K562 (cell line): ENCODE data around the gene PCSK5. TPM values are rescaled to one million over a fixed set of nuclear protein-coding genes. Genes with fewer than 3 reads are reported as not detected.

Experiments
- ATAC-seq: fragments of 200-7000 bp; cut with Tn5 transposase; 3 replicates; pipeline ENCODE4 v1.9.1; 2020; ENCODE audit warnings: moderate library complexity
- BruUV-seq: library from RNA; stranded (reverse); fragments of 400-500 nt; replicated peaks from 2 replicates; lab custom pipeline; 2021; lab: Mats Ljungman, UMichigan
- CTCF ChIA-PET: fragments of 300-600 bp; formaldehyde crosslinking; extraction: SDS; loops from one replicate; lab custom pipeline; 2021; ENCODE audit warnings: low intra/inter-chr PET ratio; lab: Yijun Ruan, JAX
- POLR2A ChIA-PET: fragments of 300-600, 350-650 bp; sonication (Branson Sonifier 250); formaldehyde crosslinking; extraction: SDS; loops from one replicate; lab custom pipeline; 2021; ENCODE audit warnings: antibody characterized with exemption, inconsistent platforms; lab: Yijun Ruan, JAX
- DNase-seq, 4 experiments: peaks; one replicate each; pipeline versions ENCODE4 v3.0.0 to v3.0.0-alpha.2; 2011 to 2018; ENCODE audit warnings: low spot score in 3 of 4, mixed read lengths in 3 of 4; ENCODE audit errors: extremely low read depth in 1 of 4
- FAIRE-seq: peaks from 2 replicates; lab custom pipeline; 2011; peaks lifted over from hg19 to GRCh38; lab: Jason Lieb, UNC
- H2AFZ ChIP-seq: 2 replicates; pipeline ENCODE4 v1.6.0; 2011; ENCODE audit warnings: low read depth, low read length, control low read depth, inconsistent platforms
- H3K27ac ChIP-seq: fragments of 200-600 bp; 3 replicates; pipeline ENCODE4 v1.8.0; 2011; ENCODE audit warnings: low read depth, mild to moderate bottlenecking, control low read depth, inconsistent platforms, low read length, moderate library complexity, mixed read lengths; ENCODE audit errors: extremely low read depth
- H3K27me3 ChIP-seq, 2 experiments: fragments of 300-600 bp in 1 of 2; 2 replicates in 1 of 2; 3 replicates in 1 of 2; pipeline versions ENCODE4 v1.6.0 to v1.8.0; 2011; ENCODE audit warnings: inconsistent platforms in 2 of 2, low read length in 2 of 2, mild to moderate bottlenecking in 1 of 2, mixed read lengths in 1 of 2, moderate library complexity in 1 of 2; ENCODE audit not compliant: control insufficient read depth in 2 of 2, insufficient read depth in 2 of 2
- H3K36me3 ChIP-seq: fragments of 300-600 bp; 3 replicates; pipeline ENCODE4 v1.8.0; 2011; ENCODE audit warnings: mild to moderate bottlenecking, low read length, inconsistent platforms; ENCODE audit not compliant: control insufficient read depth, insufficient read depth
- H3K4me1 ChIP-seq, 2 experiments: fragments of 200-600 bp in 1 of 2; replicated peaks in 1 of 2; 2 replicates in 1 of 2; 3 replicates in 1 of 2; pipeline versions ENCODE4 v1.5.1 to v1.8.0; 2011; ENCODE audit warnings: inconsistent platforms in 2 of 2, low read length in 2 of 2, mild to moderate bottlenecking in 1 of 2, mixed read lengths in 1 of 2, moderate library complexity in 1 of 2; ENCODE audit not compliant: control insufficient read depth in 2 of 2, insufficient read depth in 2 of 2
- H3K4me2 ChIP-seq: 2 replicates; pipeline ENCODE4 v1.6.1; 2011; ENCODE audit warnings: low read length, control low read depth, inconsistent platforms, mixed read lengths; ENCODE audit not compliant: insufficient read depth
- H3K4me3 ChIP-seq: fragments of 200-600 bp; sonication (generic), shearing (Covaris generic); 2 replicates; pipeline ENCODE4 v1.5.1; 2016; ENCODE audit warnings: control low read depth, inconsistent platforms
- H3K79me2 ChIP-seq: fragments of 200-600 bp; 3 replicates; pipeline ENCODE4 v1.8.0; 2011; ENCODE audit warnings: low read length, inconsistent platforms; ENCODE audit not compliant: control insufficient read depth, insufficient read depth
- H3K9ac ChIP-seq, 2 experiments: 2 replicates each; pipeline versions ENCODE4 v1.6.0 to v1.6.1; 2011; ENCODE audit warnings: low read depth in 2 of 2, low read length in 2 of 2, control low read depth in 1 of 2, inconsistent platforms in 1 of 2, mild to moderate bottlenecking in 1 of 2, mixed read lengths in 1 of 2; ENCODE audit not compliant: insufficient read depth in 1 of 2
- H3K9me1 ChIP-seq: one replicate; pipeline ENCODE4 v1.6.0; 2011; ENCODE audit warnings: inconsistent platforms, mild to moderate bottlenecking, low read length, moderate library complexity; ENCODE audit not compliant: control insufficient read depth, insufficient read depth
- H3K9me3 ChIP-seq: replicated peaks from 2 replicates; pipeline ENCODE4 v1.5.1; 2011; ENCODE audit warnings: low read depth, low read length, inconsistent platforms; ENCODE audit not compliant: control insufficient read depth, insufficient read depth
- H4K20me1 ChIP-seq: replicated peaks from 2 replicates; pipeline ENCODE4 v1.6.1; 2011; ENCODE audit warnings: low read length, inconsistent platforms, mixed read lengths; ENCODE audit not compliant: control insufficient read depth, insufficient read depth
- ETS2 ChIP-seq: IDR thresholded peaks from 2 replicates; pipeline ENCODE4 v1.6.1; 2016; ENCODE audit warnings: borderline replicate concordance, missing genetic modification characterization, mild to moderate bottlenecking, moderate library complexity, missing compliant biosample characterization; ENCODE audit not compliant: poor library complexity, severe bottlenecking
- FOXM1 ChIP-seq, 2 experiments: fragments of 450-650 bp in 1 of 2; sonication (generic) in 1 of 2; formaldehyde crosslinking in 1 of 2; IDR thresholded peaks; 2 replicates each; pipeline versions ENCODE4 v1.6.1 to v1.9.0; 2017 to 2022; ENCODE audit warnings: low read depth in 2 of 2, mild to moderate bottlenecking in 2 of 2, missing genetic modification reagents in 1 of 2, moderate library complexity in 1 of 2
- HDAC6 ChIP-seq: IDR thresholded peaks from 2 replicates; pipeline ENCODE4 v1.6.1; 2012; ENCODE audit warnings: low read depth, mild to moderate bottlenecking, control low read depth, inconsistent platforms, low read length, moderate library complexity
- MEF2A ChIP-seq: IDR thresholded peaks from 2 replicates; pipeline ENCODE4 v1.6.1; 2011; ENCODE audit warnings: low read depth, mild to moderate bottlenecking, low read length, moderate library complexity; ENCODE audit not compliant: control insufficient read depth
- RFX7 ChIP-seq: fragments of 250-450 bp; sonication (Bioruptor Pico); IDR thresholded peaks from 2 replicates; pipeline ENCODE4 v1.5.1; 2021; ENCODE audit warnings: mild to moderate bottlenecking
- ZNF197 ChIP-seq: fragments of 200-800 bp; sonication (Bioruptor generic); IDR thresholded peaks from 2 replicates; pipeline ENCODE4 v1.6.1; 2016; ENCODE audit warnings: low read depth, missing genetic modification characterization, missing compliant biosample characterization
- ZNF77 ChIP-seq: fragments of 250-450 bp; sonication (Bioruptor Pico); IDR thresholded peaks from 2 replicates; pipeline ENCODE4 v1.5.0; 2020
- WGBS: fragments of 100-300 bp; shearing (Covaris generic); methylation state at CpG from one replicate; pipeline ENCODE4 v1.1.6; 2016; ENCODE audit warnings: low coverage, mixed read lengths; ENCODE audit not compliant: insufficient coverage; ENCODE audit errors: missing lambda C conversion rate; 5-methylcytosine and 5-hydroxymethylcytosine counted together
- in situ Hi-C: fragments of 300-500 bp; cut with MboI; formaldehyde crosslinking; loops from 4 replicates; pipeline ENCODE4 v1.15.0; 2018; ENCODE audit warnings: inconsistent platforms, mixed read lengths
- intact Hi-C: fragments of 100-400 bp; cut with micrococcal nuclease; formaldehyde crosslinking; loops from 2 replicates; pipeline ENCODE4 v1.14.2; 2022
- polyA plus RNA-seq, 8 experiments: library from polyadenylated mRNA; depleted of rRNA in 4 of 8; stranded (reverse) in 5 of 8; unstranded in 3 of 8; fragments of >200 nt; fragmentation: Nextera tagmentation in 2 of 8; fragmentation: Illumina TruSeq in 1 of 8; extraction: Ambion mirVana in 2 of 8; extraction: Trizol in 1 of 8; gene quantifications; 2 replicates each; pipeline versions ENCODE4 v1.2.1 to v1.2.3, GENCODE V29; 2011 to 2014; ENCODE audit warnings: inconsistent platforms in 1 of 8, missing spikeins in 1 of 8
- total RNA-seq, 7 experiments: library from RNA; depleted of rRNA in 6 of 7; stranded (reverse); fragments of >200 nt in 6 of 7; fragmentation: Illumina TruSeq in 2 of 7; extraction: Trizol in 2 of 7; gene quantifications; 2 replicates each; pipeline versions ENCODE4 v1.2.1 to v1.2.3, GENCODE V29; 2011 to 2021; ENCODE audit warnings: low replicate concordance in 1 of 7

The PCSK5 gene
- total and polyA plus RNA-seq, 9 of the 15 experiments (the other 6 are each of a cell fraction or from before 2014, with no cell fraction given), result not detected

- Histone ChIP-seq H3K9ac (no peak overlapping the region), H3K4me3 (no peak overlapping the region), H4K20me1 (no peaks in the 10 kb centered on the region), H3K27ac (no peak overlapping the region), H3K9me3 (no peaks in the 10 kb centered on the region), H3K9me1 (no peaks in the 10 kb centered on the region), H3K4me1 (no peaks in the 10 kb centered on the region), H3K79me2 (no peaks in the 10 kb centered on the region), H3K4me2 (no peak overlapping the region), H3K36me3 (no peaks in the 10 kb centered on the region), H3K27me3 (no peaks in the 10 kb centered on the region; a peak in 2 of 5 replicates), H2AFZ (no peak overlapping the region)
- intact Hi-C loops, result no loop called here
- POLR2A ChIA-PET, result no interaction called here
- in situ Hi-C loops, result no loop called here
- no TSS peak for BruUV-seq
- CTCF ChIA-PET, result no interaction called here
- WGBS, result 0% methylated on average over 1 of the region's 1 CpG
- no peak for ATAC-seq
- no peak for TF ChIP-seq MEF2A
- no peak for TF ChIP-seq RFX7 (CRISPR knock-in tag)
- TF ChIP-seq ZNF77 (CRISPR knock-in tag), result no peak
- no peak for TF ChIP-seq HDAC6
- TF ChIP-seq FOXM1 (IDR thresholded peaks at IDR 0.05; ENCODE audit: low read depth), result no peak
- no peak for TF ChIP-seq FOXM1 (CRISPR knock-in tag; IDR thresholded peaks at IDR 0.05; ENCODE audit: low read depth)
- TF ChIP-seq ZNF197 (CRISPR knock-in tag), result no peak
- no peak for TF ChIP-seq ETS2 (tag)
- no peak for DNase-seq
- no peak for FAIRE-seq
Observed at GRCh38 chr9:76342201-76342600, 451.7 kb downstream of the PCSK5 start.
